ENCODE measurements around the gene ZNF385D.

ZNF385D gene

GRCh38 chr3:21668012-21668411 is 83.0 kb downstream of the ZNF385D start:
- no peak for DNase-seq

- no peak for DNase-seq
Measured at GRCh38 chr3:21665444-21666100, 85.4 kb downstream of the ZNF385D start.

GRCh38 chr3:21664996-21665395 is 86.0 kb downstream of the ZNF385D start:
- no peak for DNase-seq

GRCh38 chr3:21662403-21662802 is 88.6 kb downstream of the ZNF385D start:
- DNase-seq: no peak

GRCh38 chr3:21654662-21655061 is 96.3 kb downstream of the ZNF385D start:
- DNase-seq: no peak

GRCh38 chr3:21654241-21654640 is 96.8 kb downstream of the ZNF385D start:
- DNase-seq: no peak

GRCh38 chr3:21649519-21649918 is 101.5 kb downstream of the ZNF385D start:
- DNase-seq: no peak

- no peak for DNase-seq
Measured at GRCh38 chr3:21647961-21648360, 103.0 kb downstream of the ZNF385D start.

- no peak for DNase-seq
Measured at GRCh38 chr3:21645121-21645897, 105.7 kb downstream of the ZNF385D start.

- DNase-seq: no peak
Measured at GRCh38 chr3:21644268-21644667, 106.7 kb downstream of the ZNF385D start.

GRCh38 chr3:21643752-21644151 is 107.3 kb downstream of the ZNF385D start:
- DNase-seq: no peak

GRCh38 chr3:21642433-21642832 is 108.6 kb downstream of the ZNF385D start:
- DNase-seq: no peak

GRCh38 chr3:21641959-21642358 is 109.1 kb downstream of the ZNF385D start:
- DNase-seq: no peak

- no peak for DNase-seq
Measured at GRCh38 chr3:21638488-21638887, 112.5 kb downstream of the ZNF385D start.

- DNase-seq: no peak
Measured at GRCh38 chr3:21634112-21634511, 116.9 kb downstream of the ZNF385D start.

- no peak for DNase-seq
Measured at GRCh38 chr3:21624524-21624923, 126.5 kb downstream of the ZNF385D start.

GRCh38 chr3:21621181-21621651 is 129.8 kb downstream of the ZNF385D start:
- DNase-seq: no peak

- no peak for DNase-seq
Measured at GRCh38 chr3:21620511-21621155, 130.4 kb downstream of the ZNF385D start.

- DNase-seq: no peak
Measured at GRCh38 chr3:21618695-21619094, 132.3 kb downstream of the ZNF385D start.

GRCh38 chr3:21613372-21614070 is 137.5 kb downstream of the ZNF385D start:
- DNase-seq: no peak

GRCh38 chr3:21601178-21601577 is 149.8 kb downstream of the ZNF385D start:
- no peak for DNase-seq

- no peak for DNase-seq
Measured at GRCh38 chr3:21599890-21600289, 151.1 kb downstream of the ZNF385D start.

- no peak for DNase-seq
Measured at GRCh38 chr3:21592828-21593227, 158.2 kb downstream of the ZNF385D start.

All from inflammatory macrophage treated with lipopolysaccharide for 4 hours (primary cell).